ENCODE results near the gene LRRC4. TPM values are rescaled to one million over a fixed set of nuclear protein-coding genes. Genes with fewer than 3 reads are reported as not detected.

Gene LRRC4
- total RNA-seq, 1 experiment from 2014 or later, result 10.4 TPM

- H3K4me1 Mint-ChIP-seq, result peaks cover 37 to 58% of the 10 kb centered on the region in 2 experiments
- no peak overlapping the region for H3K27ac Mint-ChIP-seq
Measured at GRCh38 chr7:128025819-128026218, 5.4 kb downstream of the LRRC4 start.

More at GRCh38 chr7:128025819-128026218, 5.4 kb downstream of the LRRC4 start:
- H3K9me3 Mint-ChIP-seq, result no peaks in the 10 kb centered on the region; a peak in 2 of 5 replicates
- Histone ChIP-seq H2BK5ac (ENCODE audit: insufficient read length, low read length) (no peak overlapping the region), H3K56ac (ENCODE audit: insufficient read length, low read depth, low read length) (no peak overlapping the region), H3K9ac (ENCODE audit: extremely low read depth, insufficient read length, low read length) (no peak overlapping the region), H3K9me3 (ENCODE audit: control insufficient read depth, low read depth, low read length) (no peaks in the 10 kb centered on the region), H3K79me2 (ENCODE audit: insufficient read depth, low read length) (no peaks in the 10 kb centered on the region; the same call in 1 of the 2 replicates), H3K79me1 (ENCODE audit: insufficient read depth, low read depth, low read length, poor library complexity, severe bottlenecking) (no peaks in the 10 kb centered on the region), H3T11ph (ENCODE audit: low read length) (no peak overlapping the region), H2BK20ac (ENCODE audit: low read depth, low read length, poor library complexity, severe bottlenecking) (no peak overlapping the region), H3K4ac (ENCODE audit: low read depth, low read length) (no peak overlapping the region), H4K91ac (ENCODE audit: insufficient read length, low read depth, low read length) (no peak overlapping the region), H4K8ac (replicated peaks; ENCODE audit: insufficient read length, low read depth, low read length) (no peak overlapping the region), H2BK12ac (ENCODE audit: insufficient read length, low read depth, low read length) (no peak overlapping the region), H2AK5ac (ENCODE audit: insufficient read length, low read length) (no peak overlapping the region), H3K27me3 (ENCODE audit: insufficient read depth, low read length) (no peaks in the 10 kb centered on the region), H3K23ac (ENCODE audit: insufficient read length, low read depth, low read length) (no peak overlapping the region), H4K5ac (ENCODE audit: insufficient read length, low read depth, low read length) (no peak overlapping the region), H3K18ac (ENCODE audit: insufficient read length, low read depth, low read length) (no peak overlapping the region), H2BK120ac (ENCODE audit: low read depth, low read length, poor library complexity, severe bottlenecking) (no peak overlapping the region), H2BK15ac (ENCODE audit: low read depth, low read length) (no peak overlapping the region), H2AFZ (ENCODE audit: low read length) (no peak overlapping the region), H3K27ac (ENCODE audit: insufficient read length, low read depth, low read length) (no peak overlapping the region), H4K20me1 (ENCODE audit: control insufficient read depth, insufficient read depth, insufficient read length) (no peaks in the 10 kb centered on the region), H3K14ac (ENCODE audit: insufficient read depth, low read length) (no peak overlapping the region), H3K23me2 (ENCODE audit: insufficient read length, low read depth, low read length, poor library complexity, severe bottlenecking) (peaks cover 12% of the 10 kb centered on the region), H3K4me1 (ENCODE audit: insufficient read depth, low read length) (peaks cover 6% of the 10 kb centered on the region; the same call in 1 of the 2 replicates), H3K4me2 (ENCODE audit: insufficient read depth, insufficient read length, low read length) (no peak overlapping the region)
- peaks cover 11 to 22% (median 18%) of the 10 kb centered on the region in 3 experiments for H3K36me3 Mint-ChIP-seq (ENCODE audit: insufficient read depth in 1 of 3, low read depth in 3 of 3)
- H3K27me3 Mint-ChIP-seq (ENCODE audit: low read depth), result peaks cover 23% of the 10 kb centered on the region
- TF ChIP-seq CTCF (conservative IDR thresholded peaks at IDR 0.05), result no peak
- H3K4me3 Mint-ChIP-seq, result no peak overlapping the region
- no CpG with 5 or more reads among the region's 2 CpGs for WGBS (ENCODE audit: extremely low coverage, insufficient read length, low lambda C conversion rate)
- DNase-seq, result no peak
